ENCODE data around the gene SSC4D. TPM values are rescaled to one million over a fixed set of nuclear protein-coding genes. Genes with fewer than 3 reads are reported as not detected.
A peak's percentile ranks its signal among the peaks of the same experiment; 100 is the strongest.

Gene SSC4D
- total and polyA plus RNA-seq, 7 experiments from 2014 or later, result 0.24 to 0.35 TPM; not detected in 5

DNA sequence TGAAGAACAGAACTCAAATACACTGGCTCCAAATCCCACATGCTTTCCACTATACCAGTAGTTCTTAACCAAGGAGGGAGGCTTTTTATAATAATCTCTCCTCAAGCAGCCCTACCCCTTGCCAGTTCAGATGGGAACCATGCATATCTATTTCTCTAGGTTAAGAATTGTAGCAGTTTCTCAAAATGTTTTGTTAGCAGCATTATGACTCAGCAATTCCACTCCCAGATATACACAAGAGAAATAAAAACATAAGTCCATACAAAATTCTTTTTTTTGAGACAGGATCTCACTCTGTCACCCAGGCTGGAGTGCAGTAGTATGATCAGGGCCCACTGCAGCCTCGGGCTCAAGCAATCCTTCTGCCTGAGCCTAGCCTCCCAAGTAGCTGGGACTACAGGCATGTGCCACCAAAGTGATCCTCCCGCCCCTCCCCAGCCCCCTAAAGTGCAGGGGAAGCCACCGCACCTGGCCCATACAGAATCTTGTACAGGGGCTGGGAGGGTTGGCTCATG lies 68.8 kb downstream of the SSC4D start:
- intact Hi-C loops (cut with micrococcal nuclease), result loop anchor here (2.0 kb wide), 2 partner anchors 14 to 16 kb away; no protein-coding TSS in a partner anchor
- POLR2A ChIA-PET, result no interaction called here
- H3K27ac Mint-ChIP-seq, result peak overlapping the region in 2 of 9 donors; percentile 9 to 39

More for the DNA sequence above, 68.8 kb downstream of the SSC4D start:
- Histone ChIP-seq H3K27ac (ENCODE audit: low read depth, low read length) (no peak overlapping the region), H3K4me1 (ENCODE audit: control insufficient read depth in 2 of 2, insufficient read depth in 2 of 2, low read length in 2 of 2) (no peaks in the 10 kb centered on the region), H3K4me3 (ENCODE audit: low read length) (no peak overlapping the region), H3K9me3 (ENCODE audit: control insufficient read depth in 2 of 3, low read length in 3 of 3) (no peaks in the 10 kb centered on the region), H3K27me3 (ENCODE audit: control insufficient read depth in 2 of 2, insufficient read depth in 2 of 2, low read length in 2 of 2) (no peaks in the 10 kb centered on the region), H3K36me3 (ENCODE audit: control insufficient read depth in 2 of 3, insufficient read depth in 3 of 3, low read length in 3 of 3) (peaks cover 0 to 25% (median 0%) of the 10 kb centered on the region in 3 experiments)
- no peaks in the 10 kb centered on the region for H3K9me3 Mint-ChIP-seq
- DNase-seq (no peak), ATAC-seq (no peak)
- CTCF ChIA-PET, result no interaction called here
- peaks cover 11 to 37% (median 16%) of the 10 kb centered on the region in 5 donors for H3K36me3 Mint-ChIP-seq
- no peak overlapping the region for H3K4me3 Mint-ChIP-seq
- no peaks in the 10 kb centered on the region for H3K27me3 Mint-ChIP-seq
- H3K4me1 Mint-ChIP-seq, result peaks cover 54 to 80% (median 65%) of the 10 kb centered on the region in 7 donors

Other genes with a start within 250 kb of the SSC4D start
- gene SRRM3, start 207.8 kb downstream of the SSC4D start, total RNA-seq, result not detected
- gene SRRM3, start 207.8 kb downstream of the SSC4D start, polyA plus RNA-seq, result not detected
- 10 to 100 TPM; 26.3 to 47.2 (median 40.5) TPM for gene HSPB1, start 107.0 kb downstream of the SSC4D start, total RNA-seq
- gene HSPB1, start 107.0 kb downstream of the SSC4D start, polyA plus RNA-seq, result 10 to 100 TPM; 68.6 to 93.5 TPM
- gene YWHAG, start 50.7 kb downstream of the SSC4D start, total RNA-seq, result 10 to 100 TPM; 27.7 to 98.3 (median 39.6) TPM
- gene YWHAG, start 50.7 kb downstream of the SSC4D start, polyA plus RNA-seq, result 1 to 10 TPM; 1.4 to 1.6 TPM
- 10 to 100 TPM in 1 of 5 experiments, 1 to 10 TPM in 4; 2.6 to 16.7 (median 5.3) TPM for gene ZP3, start 15.3 kb upstream of the SSC4D start, total RNA-seq
- gene ZP3, start 15.3 kb upstream of the SSC4D start, polyA plus RNA-seq, result 10 to 100 TPM in 1 of 2 donors, 1 to 10 TPM in 1; 9.9 to 10.7 TPM
- 10 to 100 TPM; 31.0 to 44.8 (median 41.2) TPM for gene DTX2, start 52.0 kb upstream of the SSC4D start, total RNA-seq
- 10 to 100 TPM; 12.0 to 18.8 TPM for gene DTX2, start 52.0 kb upstream of the SSC4D start, polyA plus RNA-seq
- 1 to 10 TPM; 2.6 to 7.3 (median 5.2) TPM for gene UPK3B, start 100.9 kb upstream of the SSC4D start, total RNA-seq
- not detected for gene UPK3B, start 100.9 kb upstream of the SSC4D start, polyA plus RNA-seq
- under 1 TPM; 0.10 to 0.88 (median 0.49) TPM for gene SPDYE16, start 133.6 kb upstream of the SSC4D start, total RNA-seq
- gene SPDYE16, start 133.6 kb upstream of the SSC4D start, polyA plus RNA-seq, result under 1 TPM; 0.25 to 0.26 TPM
- gene POMZP3, start 217.6 kb upstream of the SSC4D start, total RNA-seq, result 10 to 100 TPM in 4 of 5 experiments, 1 to 10 TPM in 1; 6.6 to 26.0 (median 23.0) TPM
- gene POMZP3, start 217.6 kb upstream of the SSC4D start, polyA plus RNA-seq, result 10 to 100 TPM in 1 of 2 donors, 1 to 10 TPM in 1; 2.2 to 19.9 TPM

All from naive thymus-derived CD4-positive, alpha-beta T cell (primary cell).